Liver (tissue), 9 donors: ENCODE results near the gene MGST3. TPM values are rescaled to one million over a fixed set of nuclear protein-coding genes. Genes with fewer than 3 reads are reported as not detected.

Experiments
- DNase-seq: peaks from one replicate; pipeline ENCODE4 v3.0.0-alpha.2; 2017; ENCODE audit warnings: low spot score
- H3K27ac ChIP-seq, 2 donors: one replicate each; pipeline ENCODE4 v1.7.0; 2013; ENCODE audit warnings: inconsistent platforms in 2 of 2, low read length in 2 of 2, control low read depth in 1 of 2, low read depth in 1 of 2, mild to moderate bottlenecking in 1 of 2
- H3K27me3 ChIP-seq, 4 donors: one replicate each; pipeline versions ENCODE4 v1.6.1 to v1.7.0; 2013; ENCODE audit warnings: low read length in 3 of 4, inconsistent platforms in 1 of 4, mild to moderate bottlenecking in 1 of 4, moderate library complexity in 1 of 4; ENCODE audit not compliant: control insufficient read depth in 4 of 4, insufficient read depth in 4 of 4
- H3K36me3 ChIP-seq, 4 donors: one replicate each; pipeline versions ENCODE4 v1.6.1 to v1.7.0; 2013; ENCODE audit warnings: low read length in 3 of 4, mild to moderate bottlenecking in 3 of 4, low read depth in 1 of 4, moderate library complexity in 1 of 4; ENCODE audit not compliant: control insufficient read depth in 4 of 4, insufficient read depth in 3 of 4
- H3K4me1 ChIP-seq, 4 donors: one replicate each; pipeline versions ENCODE4 v1.6.1 to v1.7.0; 2013; ENCODE audit warnings: low read length in 3 of 4, mild to moderate bottlenecking in 3 of 4, moderate library complexity in 1 of 4; ENCODE audit not compliant: control insufficient read depth in 4 of 4, insufficient read depth in 4 of 4
- H3K4me3 ChIP-seq, 3 donors: one replicate each; pipeline versions ENCODE4 v1.6.1 to v1.7.0; 2013; ENCODE audit warnings: low read length in 3 of 3, control low read depth in 1 of 3, low read depth in 1 of 3, mild to moderate bottlenecking in 1 of 3
- H3K9ac ChIP-seq, 2 donors: one replicate each; pipeline ENCODE4 v1.7.0; 2013; ENCODE audit warnings: low read length in 2 of 2, mild to moderate bottlenecking in 2 of 2, moderate library complexity in 2 of 2, control low read depth in 1 of 2, low read depth in 1 of 2
- H3K9me3 ChIP-seq, 4 donors: one replicate each; pipeline versions ENCODE4 v1.6.1 to v1.7.0; 2013; ENCODE audit warnings: low read length in 3 of 4; ENCODE audit not compliant: control insufficient read depth in 4 of 4
- ATF3 ChIP-seq: IDR thresholded peaks from 2 replicates; pipeline ENCODE4 v1.6.1; 2016; ENCODE audit warnings: antibody characterized with exemption
- EGR1 ChIP-seq, 2 donors: IDR thresholded peaks; 2 replicates each; pipeline ENCODE4 v1.6.1; 2016 to 2018; ENCODE audit warnings: antibody characterized with exemption in 2 of 2, low read depth in 2 of 2
- FOXA2 ChIP-seq: IDR thresholded peaks from 2 replicates; pipeline ENCODE4 v1.6.1; 2016; ENCODE audit warnings: antibody characterized with exemption
- HNF4G ChIP-seq: IDR thresholded peaks from 2 replicates; pipeline ENCODE4 v1.6.1; 2016; ENCODE audit warnings: antibody characterized with exemption
- JUND ChIP-seq, 2 donors: IDR thresholded peaks; 2 replicates each; pipeline ENCODE4 v1.6.1; 2016; ENCODE audit warnings: antibody characterized with exemption in 2 of 2
- MAX ChIP-seq: IDR thresholded peaks from 2 replicates; pipeline ENCODE4 v1.6.1; 2016; ENCODE audit warnings: antibody characterized with exemption
- RAD21 ChIP-seq, 2 donors: IDR thresholded peaks; 2 replicates each; pipeline ENCODE4 v1.6.1; 2016; ENCODE audit warnings: antibody characterized with exemption in 2 of 2, mild to moderate bottlenecking in 2 of 2
- REST ChIP-seq: IDR thresholded peaks from 2 replicates; pipeline ENCODE4 v1.6.1; 2016; ENCODE audit warnings: antibody characterized with exemption, mild to moderate bottlenecking
- SP1 ChIP-seq: IDR thresholded peaks from 2 replicates; pipeline ENCODE4 v1.6.1; 2018; ENCODE audit warnings: antibody characterized with exemption, mild to moderate bottlenecking
- ZBTB33 ChIP-seq: IDR thresholded peaks from 2 replicates; pipeline ENCODE4 v1.6.1; 2016; ENCODE audit warnings: antibody characterized with exemption
- WGBS: extraction: QIAGEN DNeasy Blood & Tissue Kit; methylation state at CpG from one replicate; pipeline ENCODE4 v1.1.7; 2013; 5-methylcytosine and 5-hydroxymethylcytosine counted together
- polyA plus RNA-seq, 2 donors: library from polyadenylated mRNA; stranded (reverse) in 1 of 2; unstranded in 1 of 2; fragments of 200-250 nt in 1 of 2; fragments of >200 nt in 1 of 2; fragmentation: Nextera tagmentation in 1 of 2; extraction: Ambion mirVana in 1 of 2; gene quantifications; one replicate each; pipeline versions ENCODE4 v1.2.1 to v1.2.3, GENCODE V29; 2013 to 2015
- total RNA-seq, 2 donors: library from RNA; depleted of rRNA; stranded (reverse); fragments of >200 nt; gene quantifications; one replicate each; pipeline ENCODE4 v1.2.3, GENCODE V29; 2014
- donor health status: healthy.
- donor health status: healthy.
- donor health status: healthy.
- donor health status: healthy.
- donor health status: healthy.

Gene MGST3
- total and polyA plus RNA-seq, 4 donors: 68.7 to 307 (median 181) TPM

- WGBS: 80% methylated on average over 6 of the region's 6 CpGs
- Histone ChIP-seq H3K9me3 (no peaks in the 10 kb centered on the region), H3K27ac (no peak overlapping the region), H3K27me3 (no peaks in the 10 kb centered on the region), H3K36me3 (peaks cover 2 to 19% (median 16%) of the 10 kb centered on the region in 4 donors), H3K9ac (no peak overlapping the region), H3K4me1 (peaks cover 0 to 5% (median 3%) of the 10 kb centered on the region in 4 donors), H3K4me3 (no peak overlapping the region)
- TF ChIP-seq MAX (no peak), RAD21 (IDR thresholded peaks at IDR 0.05) (peak in 1 of 2 donors; percentile 12)
- DNase-seq: no peak
Measured at GRCh38 chr1:165686121-165686970, 55.3 kb downstream of the MGST3 start.

- no peak for DNase-seq
- Histone ChIP-seq H3K9ac (no peak overlapping the region), H3K4me1 (peaks cover 0 to 5% (median 3%) of the 10 kb centered on the region in 4 donors), H3K27me3 (no peaks in the 10 kb centered on the region), H3K36me3 (peaks cover 0 to 13% (median 11%) of the 10 kb centered on the region in 4 donors), H3K9me3 (no peaks in the 10 kb centered on the region), H3K27ac (no peak overlapping the region), H3K4me3 (no peak overlapping the region)
- TF ChIP-seq ATF3: no peak
- no peak for TF ChIP-seq REST
- no peak for TF ChIP-seq SP1
- TF ChIP-seq HNF4G: no peak
- no peak for TF ChIP-seq FOXA2
- no peak for TF ChIP-seq EGR1 (IDR thresholded peaks at IDR 0.05; ENCODE audit: low read depth in 2 of 2)
- no peak for TF ChIP-seq JUND (IDR thresholded peaks at IDR 0.05)
- WGBS: 92% methylated on average over 2 of the region's 2 CpGs
Measured at GRCh38 chr1:165686971-165687433, 56.0 kb downstream of the MGST3 start.

GRCh38 chr1:165688046-165688445 lies 57.0 kb downstream of the MGST3 start:
- Histone ChIP-seq H3K4me1 (peaks cover 0 to 5% (median 3%) of the 10 kb centered on the region in 4 donors), H3K9me3 (no peaks in the 10 kb centered on the region), H3K27ac (no peak overlapping the region), H3K36me3 (peaks cover 0 to 5% (median 3%) of the 10 kb centered on the region in 4 donors), H3K9ac (no peak overlapping the region), H3K27me3 (no peaks in the 10 kb centered on the region), H3K4me3 (no peak overlapping the region)
- TF ChIP-seq ATF3: no peak
- TF ChIP-seq JUND (IDR thresholded peaks at IDR 0.05): no peak
- no peak for TF ChIP-seq FOXA2
- TF ChIP-seq ZBTB33: no peak
- TF ChIP-seq HNF4G: no peak
- DNase-seq: no peak
- WGBS: 73% methylated on average over 5 of the region's 5 CpGs
